ENCODE results near the gene TSPAN31. TPM values are rescaled to one million over a fixed set of nuclear protein-coding genes. Genes with fewer than 3 reads are reported as not detected.
A peak's percentile ranks its signal among the peaks of the same experiment; 100 is the strongest.

TSPAN31 gene
- total and polyA plus RNA-seq, 8 donors, result 10.1 to 46.8 (median 19.4) TPM

DNA sequence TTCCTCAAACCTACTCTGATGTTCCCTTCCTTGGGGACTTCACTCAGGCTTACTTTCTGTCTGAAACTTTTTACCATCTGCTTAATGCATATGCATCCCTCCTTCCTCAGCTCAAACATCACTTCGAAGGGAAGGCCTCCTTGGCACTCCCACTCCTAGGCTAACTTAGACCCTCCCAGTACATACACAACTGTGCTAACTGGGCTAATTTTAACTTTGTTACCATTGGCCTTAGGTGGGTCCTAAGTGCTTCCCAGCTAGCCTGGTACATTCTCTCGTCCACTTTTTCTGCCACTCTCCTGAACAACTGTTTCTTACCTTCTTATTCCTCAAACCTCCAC is 31.4 kb downstream of the TSPAN31 start:
- peaks cover 10 to 20% (median 18%) of the 10 kb centered on the region in 4 donors for H3K4me1 ChIP-seq
- H3K9me3 ChIP-seq, result no peaks in the 10 kb centered on the region
- TF ChIP-seq POLR2A (IDR thresholded peaks at IDR 0.05) (no peak), EP300 (IDR thresholded peaks at IDR 0.05) (no peak), POLR2AphosphoS5 (IDR thresholded peaks at IDR 0.05) (no peak)
- TF ChIP-seq, protein P1, sequence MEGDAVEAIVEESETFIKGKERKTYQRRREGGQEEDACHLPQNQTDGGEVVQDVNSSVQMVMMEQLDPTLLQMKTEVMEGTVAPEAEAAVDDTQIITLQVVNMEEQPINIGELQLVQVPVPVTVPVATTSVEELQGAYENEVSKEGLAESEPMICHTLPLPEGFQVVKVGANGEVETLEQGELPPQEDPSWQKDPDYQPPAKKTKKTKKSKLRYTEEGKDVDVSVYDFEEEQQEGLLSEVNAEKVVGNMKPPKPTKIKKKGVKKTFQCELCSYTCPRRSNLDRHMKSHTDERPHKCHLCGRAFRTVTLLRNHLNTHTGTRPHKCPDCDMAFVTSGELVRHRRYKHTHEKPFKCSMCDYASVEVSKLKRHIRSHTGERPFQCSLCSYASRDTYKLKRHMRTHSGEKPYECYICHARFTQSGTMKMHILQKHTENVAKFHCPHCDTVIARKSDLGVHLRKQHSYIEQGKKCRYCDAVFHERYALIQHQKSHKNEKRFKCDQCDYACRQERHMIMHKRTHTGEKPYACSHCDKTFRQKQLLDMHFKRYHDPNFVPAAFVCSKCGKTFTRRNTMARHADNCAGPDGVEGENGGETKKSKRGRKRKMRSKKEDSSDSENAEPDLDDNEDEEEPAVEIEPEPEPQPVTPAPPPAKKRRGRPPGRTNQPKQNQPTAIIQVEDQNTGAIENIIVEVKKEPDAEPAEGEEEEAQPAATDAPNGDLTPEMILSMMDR (IDR thresholded peaks at IDR 0.05), result no peak
- 84 to 94% (median 92%) methylated on average over 2 of the region's 2 CpGs for WGBS, 5 donors
- intact Hi-C loops (cut with DNase I; ENCODE audit: low total_unique reads), result no loop called here
- H3K4me3 ChIP-seq, result no peak overlapping the region
- no peak overlapping the region for H3K27ac ChIP-seq
- peaks cover 0 to 27% (median 25%) of the 10 kb centered on the region in 4 donors for H3K36me3 ChIP-seq
- no peak for DNase-seq
- no peaks in the 10 kb centered on the region for H3K27me3 ChIP-seq

DNA sequence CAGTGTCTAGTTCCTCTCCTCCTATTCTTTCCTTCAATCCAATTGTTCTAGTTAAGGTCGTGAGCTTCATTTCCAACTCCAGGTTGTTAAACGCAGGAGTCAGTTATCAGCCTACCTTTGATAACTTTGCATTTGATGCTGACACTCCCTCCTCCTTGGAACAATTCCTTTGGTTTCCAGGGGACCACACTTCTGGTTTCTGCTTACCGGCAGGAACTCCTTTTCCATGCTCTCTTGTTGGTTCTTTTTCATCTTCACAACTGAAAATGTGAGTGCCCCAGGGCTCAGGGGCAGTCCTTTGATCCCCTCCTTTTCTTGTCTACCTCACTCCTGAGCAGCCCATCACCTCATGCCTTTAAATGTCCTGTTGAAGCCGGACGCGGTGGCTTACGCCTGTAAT is 32.5 kb downstream of the TSPAN31 start:
- Histone ChIP-seq H3K4me3 (no peak overlapping the region), H3K27ac (no peak overlapping the region), H3K9me3 (no peaks in the 10 kb centered on the region), H3K36me3 (peaks cover 0 to 27% (median 25%) of the 10 kb centered on the region in 4 donors), H3K27me3 (no peaks in the 10 kb centered on the region), H3K4me1 (peaks cover 8 to 26% (median 18%) of the 10 kb centered on the region in 4 donors)
- intact Hi-C loops (cut with DNase I; ENCODE audit: low total_unique reads), result no loop called here
- 77 to 82% (median 81%) methylated on average over 7 of the region's 7 CpGs for WGBS, 5 donors
- DNase-seq, result no peak
- no peak for TF ChIP-seq EP300 (IDR thresholded peaks at IDR 0.05)
- TF ChIP-seq, protein P1 (IDR thresholded peaks at IDR 0.05), result no peak
- no peak for TF ChIP-seq POLR2AphosphoS5 (IDR thresholded peaks at IDR 0.05)
- TF ChIP-seq POLR2A (IDR thresholded peaks at IDR 0.05), result no peak

DNA sequence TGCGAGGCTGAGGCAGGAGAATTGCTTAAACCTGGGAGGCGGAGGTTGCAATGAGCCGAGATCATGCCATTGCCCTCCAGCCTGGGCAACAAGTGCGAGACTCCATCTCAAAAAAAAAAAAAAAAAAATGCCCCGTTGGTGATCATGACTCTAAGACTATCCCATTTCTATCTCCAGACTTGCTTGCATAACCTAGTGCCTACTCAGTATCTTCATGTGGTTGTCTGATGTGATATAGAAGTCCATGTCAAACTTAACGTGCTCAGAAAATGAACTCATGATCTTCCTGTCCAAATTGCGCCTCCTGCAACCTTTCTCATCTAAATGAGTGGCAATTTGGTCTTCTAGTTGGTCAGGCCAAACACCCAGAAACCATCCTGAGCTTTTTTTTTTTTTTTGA is 33.1 kb downstream of the TSPAN31 start:
- Histone ChIP-seq H3K27ac (no peak overlapping the region), H3K4me1 (peaks cover 7 to 24% (median 17%) of the 10 kb centered on the region in 4 donors), H3K36me3 (peaks cover 0 to 27% (median 25%) of the 10 kb centered on the region in 4 donors), H3K9me3 (no peaks in the 10 kb centered on the region), H3K4me3 (no peak overlapping the region), H3K27me3 (no peaks in the 10 kb centered on the region)
- intact Hi-C loops (cut with DNase I; ENCODE audit: low total_unique reads), result no loop called here
- 84 to 97% (median 94%) methylated on average over 6 to 7 of the region's 7 CpGs for WGBS, 5 donors
- no peak for DNase-seq
- TF ChIP-seq EP300 (IDR thresholded peaks at IDR 0.05), result no peak
- TF ChIP-seq POLR2AphosphoS5 (IDR thresholded peaks at IDR 0.05), result no peak

DNA sequence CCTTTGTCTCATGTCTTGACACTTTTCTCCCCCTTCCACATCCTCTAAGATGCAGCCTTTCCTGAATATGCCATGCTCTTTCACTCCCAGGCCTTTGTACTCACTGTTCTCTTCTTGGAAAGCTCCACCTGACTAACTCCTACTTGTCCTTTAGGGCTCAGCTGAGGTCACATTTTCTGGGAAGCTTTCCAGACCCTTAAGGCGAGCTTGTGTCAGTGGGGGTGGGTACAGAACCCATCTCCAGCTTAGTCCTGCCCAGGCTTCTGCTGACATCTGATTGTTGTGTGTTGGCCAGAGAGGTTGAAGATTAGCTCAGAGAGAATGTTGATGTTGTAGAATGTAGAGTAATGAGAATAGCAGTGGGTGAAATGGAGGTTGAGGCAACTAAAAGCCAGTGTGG is 34.9 kb downstream of the TSPAN31 start:
- Histone ChIP-seq H3K4me3 (no peak overlapping the region), H3K9me3 (no peaks in the 10 kb centered on the region), H3K27me3 (no peaks in the 10 kb centered on the region), H3K4me1 (peaks cover 8 to 32% (median 20%) of the 10 kb centered on the region in 4 donors), H3K36me3 (peaks cover 0 to 27% (median 23%) of the 10 kb centered on the region in 4 donors), H3K27ac (no peak overlapping the region)
- no peak for DNase-seq
- TF ChIP-seq, protein P1 (IDR thresholded peaks at IDR 0.05), result no peak
- TF ChIP-seq POLR2AphosphoS5 (IDR thresholded peaks at IDR 0.05) (no peak), POLR2A (IDR thresholded peaks at IDR 0.05) (no peak), EP300 (IDR thresholded peaks at IDR 0.05) (no peak)
- intact Hi-C loops (cut with DNase I; ENCODE audit: low total_unique reads), result no loop called here
- 13 to 55% (median 30%) methylated on average over 1 of the region's 1 CpG for whole genome bisulfite sequencing, 5 donors

DNA sequence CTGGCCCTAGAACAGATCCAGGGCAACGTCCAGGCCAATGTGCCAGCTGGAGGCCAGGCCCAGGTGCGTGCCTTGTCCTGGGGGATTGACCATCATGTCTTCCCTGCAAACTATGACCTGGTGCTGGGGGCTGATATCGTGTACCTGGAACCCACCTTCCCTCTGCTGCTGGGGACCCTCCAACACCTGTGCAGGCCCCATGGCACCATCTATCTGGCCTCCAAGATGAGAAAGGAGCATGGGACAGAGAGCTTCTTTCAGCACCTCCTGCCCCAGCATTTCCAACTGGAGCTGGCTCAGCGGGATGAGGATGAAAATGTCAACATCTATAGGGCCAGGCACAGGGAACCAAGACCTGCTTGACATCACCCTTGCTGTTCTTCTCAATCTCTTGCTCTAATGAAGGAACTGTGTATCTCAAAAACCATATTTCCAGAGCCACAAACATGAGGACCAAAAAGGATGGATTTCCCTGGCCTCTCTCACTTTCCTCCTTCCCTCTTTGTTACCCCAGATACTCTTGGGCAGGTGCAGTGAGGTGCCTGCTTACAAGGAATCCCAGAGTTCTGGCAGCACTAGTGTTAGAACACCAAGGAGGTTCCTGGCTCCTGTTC is 35.6 kb downstream of the TSPAN31 start:
- DNase-seq, result no peak
- intact Hi-C loops (cut with DNase I; ENCODE audit: low total_unique reads), result no loop called here
- peaks cover 8 to 32% (median 20%) of the 10 kb centered on the region in 4 donors for H3K4me1 ChIP-seq
- no peaks in the 10 kb centered on the region for H3K27me3 ChIP-seq
- 70 to 99% (median 87%) methylated on average over 4 of the region's 4 CpGs for WGBS, 5 donors
- H3K27ac ChIP-seq, result peak overlapping the region in 1 of 5 donors; percentile 77
- H3K9me3 ChIP-seq, result no peaks in the 10 kb centered on the region
- H3K36me3 ChIP-seq, result peaks cover 0 to 27% (median 24%) of the 10 kb centered on the region in 4 donors
- no peak overlapping the region for H3K4me3 ChIP-seq
- no peak for TF ChIP-seq EP300 (IDR thresholded peaks at IDR 0.05)
- TF ChIP-seq, protein P1 (IDR thresholded peaks at IDR 0.05), result no peak
- TF ChIP-seq POLR2AphosphoS5 (IDR thresholded peaks at IDR 0.05), result no peak

All from stomach (tissue), 9 donors.